Smooth muscle cell (in vitro differentiated cells): ENCODE results near the gene NANOGP8. TPM values are rescaled to one million over a fixed set of nuclear protein-coding genes. Genes with fewer than 3 reads are reported as not detected.
"Not testable (repeated sequence)": the region's sequence is repeated elsewhere in the genome, so short reads cannot be mapped to it uniquely, and the experiment has no call there.

Source experiments
- DNase-seq: peaks from one replicate; lab custom pipeline; 2025; ENCODE audit not compliant: unreplicated experiment; lab: John Stamatoyannopoulos, UW
- H2AFZ ChIP-seq: fragments of 200-600 bp; sonication (generic); 2 replicates; pipeline ENCODE4 v1.6.0; 2016; ENCODE audit warnings: antibody characterized with exemption, low read depth, mild to moderate bottlenecking
- H3F3A ChIP-seq: fragments of 200-600 bp; sonication (generic); 2 replicates; pipeline ENCODE4 v1.6.0; 2017; ENCODE audit warnings: antibody characterized with exemption, low read depth
- H3K27ac ChIP-seq: fragments of 200-600 bp; sonication (generic); 2 replicates; pipeline ENCODE4 v1.5.1; 2016; ENCODE audit warnings: low read depth, mild to moderate bottlenecking
- H3K27me3 ChIP-seq: fragments of 200-600 bp; sonication (generic); 2 replicates; pipeline ENCODE4 v1.6.1; 2016; ENCODE audit warnings: low read depth, mild to moderate bottlenecking
- H3K36me3 ChIP-seq: fragments of 200-600 bp; sonication (generic); 2 replicates; pipeline ENCODE4 v1.5.1; 2016; ENCODE audit warnings: low read depth
- H3K4me1 ChIP-seq: fragments of 200-600 bp; sonication (generic); 2 replicates; pipeline ENCODE4 v1.5.1; 2016; ENCODE audit warnings: low read depth
- H3K4me2 ChIP-seq: fragments of 200-600 bp; sonication (generic); 2 replicates; pipeline ENCODE4 v1.6.0; 2016; ENCODE audit warnings: mild to moderate bottlenecking
- H3K4me3 ChIP-seq: fragments of 200-600 bp; sonication (generic); 2 replicates; pipeline ENCODE4 v1.5.1; 2016; ENCODE audit warnings: mild to moderate bottlenecking
- H3K79me2 ChIP-seq: fragments of 200-600 bp; sonication (generic); 2 replicates; pipeline ENCODE4 v1.6.0; 2016; ENCODE audit warnings: low read depth, mild to moderate bottlenecking
- H3K9ac ChIP-seq: fragments of 200-600 bp; sonication (generic); 2 replicates; pipeline ENCODE4 v1.6.0; 2016; ENCODE audit warnings: low read depth
- H3K9me3 ChIP-seq: fragments of 200-600 bp; sonication (generic); replicated peaks from 2 replicates; pipeline ENCODE4 v1.5.1; 2016; ENCODE audit warnings: low read depth
- H4K20me1 ChIP-seq: fragments of 200-600 bp; sonication (generic); 2 replicates; pipeline ENCODE4 v1.6.0; 2016; ENCODE audit warnings: low read depth
- WGBS: methylation state at CpG from one replicate; pipeline ENCODE4 v1.1.7; 2016; ENCODE audit warnings: low lambda C conversion rate; 5-methylcytosine and 5-hydroxymethylcytosine counted together
- polyA plus RNA-seq: library from polyadenylated mRNA; unstranded; fragments of >200 nt; fragmentation: Nextera tagmentation; extraction: Ambion mirVana; gene quantifications from 2 replicates; pipeline ENCODE4 v1.2.1, GENCODE V29; 2016
- total RNA-seq: library from RNA; depleted of rRNA; stranded (reverse); fragments of >200 nt; gene quantifications from 2 replicates; pipeline ENCODE4 v1.2.3, GENCODE V29; 2014
- TF ChIP-seq, protein P1 (sequence below): fragments of 200-600 bp; sonication (generic); IDR thresholded peaks from 2 replicates; pipeline ENCODE4 v1.5.1; 2017; ENCODE audit warnings: borderline replicate concordance, mild to moderate bottlenecking, antibody characterized with exemption; ENCODE audit not compliant: insufficient read depth, poor library complexity, severe bottlenecking

NANOGP8 gene
- total RNA-seq (not detected in 2 replicates), polyA plus RNA-seq (not detected in 2 replicates)

- H3K27me3 ChIP-seq, DNase-seq, H3K27ac ChIP-seq, H3K36me3 ChIP-seq, H3F3A ChIP-seq, H3K4me1 ChIP-seq, H3K4me3 ChIP-seq, H4K20me1 ChIP-seq, H3K79me2 ChIP-seq, H3K9me3 ChIP-seq, H3K4me2 ChIP-seq, H3K9ac ChIP-seq, H2AFZ ChIP-seq: not testable (repeated sequence)
- 82% methylated on average over 8 of the region's 8 CpGs for WGBS
These were observed at the start of gene NANOGP8 for GRCh38 chr15:35085176-35085919. NANOGP8 (minus strand) TSS chr15:35085295; CDS start chr15:35085110, 185 bp downstream.

- TF ChIP-seq, protein P1, sequence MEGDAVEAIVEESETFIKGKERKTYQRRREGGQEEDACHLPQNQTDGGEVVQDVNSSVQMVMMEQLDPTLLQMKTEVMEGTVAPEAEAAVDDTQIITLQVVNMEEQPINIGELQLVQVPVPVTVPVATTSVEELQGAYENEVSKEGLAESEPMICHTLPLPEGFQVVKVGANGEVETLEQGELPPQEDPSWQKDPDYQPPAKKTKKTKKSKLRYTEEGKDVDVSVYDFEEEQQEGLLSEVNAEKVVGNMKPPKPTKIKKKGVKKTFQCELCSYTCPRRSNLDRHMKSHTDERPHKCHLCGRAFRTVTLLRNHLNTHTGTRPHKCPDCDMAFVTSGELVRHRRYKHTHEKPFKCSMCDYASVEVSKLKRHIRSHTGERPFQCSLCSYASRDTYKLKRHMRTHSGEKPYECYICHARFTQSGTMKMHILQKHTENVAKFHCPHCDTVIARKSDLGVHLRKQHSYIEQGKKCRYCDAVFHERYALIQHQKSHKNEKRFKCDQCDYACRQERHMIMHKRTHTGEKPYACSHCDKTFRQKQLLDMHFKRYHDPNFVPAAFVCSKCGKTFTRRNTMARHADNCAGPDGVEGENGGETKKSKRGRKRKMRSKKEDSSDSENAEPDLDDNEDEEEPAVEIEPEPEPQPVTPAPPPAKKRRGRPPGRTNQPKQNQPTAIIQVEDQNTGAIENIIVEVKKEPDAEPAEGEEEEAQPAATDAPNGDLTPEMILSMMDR: no peak
- Histone ChIP-seq H3K4me2 (no peak overlapping the region), H3K9me3 (no peaks in the 10 kb centered on the region), H3K79me2 (no peaks in the 10 kb centered on the region), H4K20me1 (no peaks in the 10 kb centered on the region), H3K27me3 (no peaks in the 10 kb centered on the region), H3F3A (no peaks in the 10 kb centered on the region), H3K4me3 (no peak overlapping the region), H2AFZ (no peak overlapping the region), H3K4me1 (no peaks in the 10 kb centered on the region), H3K36me3 (no peaks in the 10 kb centered on the region), H3K9ac (no peak overlapping the region), H3K27ac (no peak overlapping the region)
- 80% methylated on average over 1 of the region's 1 CpG for WGBS
- DNase-seq: no peak
These were observed 49.2 kb upstream of the NANOGP8 start for GRCh38 chr15:35134299-35134698.

- no peak for DNase-seq
- TF ChIP-seq, protein P1: no peak
- no peak overlapping the region for H3K4me2 ChIP-seq
These were observed 45.1 kb upstream of the NANOGP8 start for GRCh38 chr15:35130245-35130644.

DNA sequence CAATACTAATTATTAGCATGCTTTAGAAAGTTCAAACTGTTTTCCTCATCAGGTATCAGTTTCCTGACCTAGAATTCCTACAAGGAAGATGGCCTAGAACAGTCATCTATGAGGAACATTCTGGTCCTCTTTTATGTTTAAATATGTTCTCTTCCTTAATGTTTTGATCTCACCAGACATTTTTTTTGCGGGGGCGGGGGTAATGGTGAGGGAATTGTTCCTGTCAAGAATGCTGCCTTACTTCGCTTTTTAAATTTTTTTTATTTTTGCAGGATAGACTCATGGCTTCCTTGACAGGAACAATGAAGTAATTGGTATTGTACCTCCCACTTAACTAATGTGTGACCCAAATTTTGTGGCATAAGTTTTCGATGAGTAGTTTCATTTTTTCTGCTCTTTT is 44.3 kb upstream of the NANOGP8 start:
- TF ChIP-seq, protein P1: no peak
- Histone ChIP-seq H3K36me3 (no peaks in the 10 kb centered on the region), H3K9ac (no peak overlapping the region), H4K20me1 (no peaks in the 10 kb centered on the region), H3K4me2 (no peak overlapping the region), H3K9me3 (no peaks in the 10 kb centered on the region), H3K4me1 (no peaks in the 10 kb centered on the region), H3K27ac (no peak overlapping the region), H3K4me3 (no peak overlapping the region), H2AFZ (no peak overlapping the region), H3K79me2 (no peaks in the 10 kb centered on the region), H3K27me3 (no peaks in the 10 kb centered on the region), H3F3A (no peaks in the 10 kb centered on the region)
- WGBS: 82% methylated on average over 4 of the region's 4 CpGs
- DNase-seq: no peak

More at GRCh38 chr15:35130245-35130644, 45.1 kb upstream of the NANOGP8 start:
- H3K79me2 ChIP-seq: no peaks in the 10 kb centered on the region
- no peak overlapping the region for H3K9ac ChIP-seq
- no peak overlapping the region for H3K27ac ChIP-seq
- no peaks in the 10 kb centered on the region for H3K4me1 ChIP-seq
- H3K9me3 ChIP-seq: no peaks in the 10 kb centered on the region
- no peaks in the 10 kb centered on the region for H4K20me1 ChIP-seq
- no peaks in the 10 kb centered on the region for H3F3A ChIP-seq
- H2AFZ ChIP-seq: no peak overlapping the region
- no peaks in the 10 kb centered on the region for H3K27me3 ChIP-seq
- 97% methylated on average over 1 of the region's 1 CpG for WGBS
- H3K36me3 ChIP-seq: no peaks in the 10 kb centered on the region
- H3K4me3 ChIP-seq: no peak overlapping the region
